ENCODE data around the gene ALG9.

- TF ChIP-seq POLR2A (IDR thresholded peaks at IDR 0.05; ENCODE audit: low read depth, low read length) (no peak), CTCF (conservative IDR thresholded peaks at IDR 0.05; ENCODE audit: low read depth, low read length) (no peak), SMC3 (IDR thresholded peaks at IDR 0.05; ENCODE audit: low read depth, low read length) (no peak), RAD21 (IDR thresholded peaks at IDR 0.05; ENCODE audit: low read length) (no peak), MAZ (IDR thresholded peaks at IDR 0.05; ENCODE audit: borderline replicate concordance, low read depth, low read length) (no peak), BHLHE40 (IDR thresholded peaks at IDR 0.05; ENCODE audit: low read depth, low read length) (no peak)
- TF ChIP-seq, protein P1, sequence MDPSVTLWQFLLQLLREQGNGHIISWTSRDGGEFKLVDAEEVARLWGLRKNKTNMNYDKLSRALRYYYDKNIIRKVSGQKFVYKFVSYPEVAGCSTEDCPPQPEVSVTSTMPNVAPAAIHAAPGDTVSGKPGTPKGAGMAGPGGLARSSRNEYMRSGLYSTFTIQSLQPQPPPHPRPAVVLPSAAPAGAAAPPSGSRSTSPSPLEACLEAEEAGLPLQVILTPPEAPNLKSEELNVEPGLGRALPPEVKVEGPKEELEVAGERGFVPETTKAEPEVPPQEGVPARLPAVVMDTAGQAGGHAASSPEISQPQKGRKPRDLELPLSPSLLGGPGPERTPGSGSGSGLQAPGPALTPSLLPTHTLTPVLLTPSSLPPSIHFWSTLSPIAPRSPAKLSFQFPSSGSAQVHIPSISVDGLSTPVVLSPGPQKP (IDR thresholded peaks at IDR 0.05; ENCODE audit: borderline replicate concordance, low read depth, low read length): no peak
- TF ChIP-seq, protein P2, sequence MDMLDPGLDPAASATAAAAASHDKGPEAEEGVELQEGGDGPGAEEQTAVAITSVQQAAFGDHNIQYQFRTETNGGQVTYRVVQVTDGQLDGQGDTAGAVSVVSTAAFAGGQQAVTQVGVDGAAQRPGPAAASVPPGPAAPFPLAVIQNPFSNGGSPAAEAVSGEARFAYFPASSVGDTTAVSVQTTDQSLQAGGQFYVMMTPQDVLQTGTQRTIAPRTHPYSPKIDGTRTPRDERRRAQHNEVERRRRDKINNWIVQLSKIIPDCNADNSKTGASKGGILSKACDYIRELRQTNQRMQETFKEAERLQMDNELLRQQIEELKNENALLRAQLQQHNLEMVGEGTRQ (IDR thresholded peaks at IDR 0.05; ENCODE audit: low read depth, low read length): no peak
Measured at GRCh38 chr11:111776398-111777093, 94.8 kb downstream of the ALG9 start.
